ENCODE data around the gene NUP98.

- TF ChIP-seq POLR2A (IDR thresholded peaks at IDR 0.05): no peak
- no peak for TF ChIP-seq CTCF (IDR thresholded peaks at IDR 0.05 in 4 of 5, conservative IDR thresholded peaks at IDR 0.05 in 1 of 5)
These were observed 113.1 kb downstream of the NUP98 start for GRCh38 chr11:3684129-3684818.

Measured in gastrocnemius medialis (tissue), 4 donors.